ENCODE measurements around the gene ZNF507.
"Not testable (repeated sequence)": the region's sequence is repeated elsewhere in the genome, so short reads cannot be mapped to it uniquely, and the experiment has no call there.

Gene ZNF507

GRCh38 chr19:32415669-32416068 is 70.3 kb downstream of the ZNF507 start:
- DNase-seq: no peak

DNA sequence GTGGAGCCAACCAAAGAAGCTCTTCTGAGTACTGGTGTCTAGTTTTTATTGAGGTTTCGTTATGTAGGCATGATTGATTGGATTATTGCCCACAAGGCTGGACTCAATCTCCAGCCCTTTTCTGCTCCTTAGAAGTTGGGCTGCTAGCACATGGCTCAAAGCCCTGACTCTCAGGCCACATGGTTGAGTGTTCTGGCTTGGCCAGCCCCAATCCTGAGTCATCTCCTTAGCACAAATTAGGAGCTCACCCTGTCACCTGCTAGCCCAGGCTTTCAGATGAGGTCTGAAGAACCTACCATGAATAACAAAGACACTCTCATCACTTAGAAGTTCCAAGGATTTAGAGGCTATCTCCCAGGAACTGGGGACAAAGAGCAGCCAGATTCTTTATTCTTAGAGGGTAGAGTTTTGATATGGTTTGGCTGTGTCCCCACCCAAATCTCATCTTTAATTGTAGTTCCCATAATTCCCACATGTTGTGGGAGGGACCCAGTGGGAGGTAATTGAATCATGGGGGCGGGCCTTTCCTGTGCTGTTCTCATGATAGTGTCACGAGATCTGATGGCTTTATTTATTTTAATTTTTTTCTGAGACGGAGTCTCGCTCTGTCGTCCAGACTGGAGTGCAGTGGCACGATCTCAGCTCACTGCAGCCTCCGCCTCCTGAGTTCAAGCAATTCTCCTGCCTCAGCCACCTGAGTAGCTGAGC is 71.5 kb downstream of the ZNF507 start:
- no peak for DNase-seq

DNA sequence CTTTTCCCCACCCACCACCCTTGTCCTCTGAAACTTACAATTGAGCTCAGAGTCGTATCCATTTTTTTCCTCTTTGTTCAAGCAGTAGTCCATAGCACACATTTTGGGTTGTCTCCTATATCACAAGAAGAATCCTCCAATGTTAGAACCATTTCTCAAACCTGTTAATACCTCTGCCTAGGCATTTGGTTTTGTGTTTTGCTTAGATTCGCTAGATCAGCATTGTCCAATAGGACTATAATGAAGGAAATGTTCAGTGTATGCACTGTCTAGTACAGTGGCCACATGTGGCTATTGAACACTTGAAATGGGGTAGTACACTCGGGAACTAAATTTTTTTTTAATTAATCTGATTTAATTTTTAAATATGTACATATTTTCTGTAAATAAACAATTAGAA is 72.7 kb downstream of the ZNF507 start:
- no peak for DNase-seq

DNA sequence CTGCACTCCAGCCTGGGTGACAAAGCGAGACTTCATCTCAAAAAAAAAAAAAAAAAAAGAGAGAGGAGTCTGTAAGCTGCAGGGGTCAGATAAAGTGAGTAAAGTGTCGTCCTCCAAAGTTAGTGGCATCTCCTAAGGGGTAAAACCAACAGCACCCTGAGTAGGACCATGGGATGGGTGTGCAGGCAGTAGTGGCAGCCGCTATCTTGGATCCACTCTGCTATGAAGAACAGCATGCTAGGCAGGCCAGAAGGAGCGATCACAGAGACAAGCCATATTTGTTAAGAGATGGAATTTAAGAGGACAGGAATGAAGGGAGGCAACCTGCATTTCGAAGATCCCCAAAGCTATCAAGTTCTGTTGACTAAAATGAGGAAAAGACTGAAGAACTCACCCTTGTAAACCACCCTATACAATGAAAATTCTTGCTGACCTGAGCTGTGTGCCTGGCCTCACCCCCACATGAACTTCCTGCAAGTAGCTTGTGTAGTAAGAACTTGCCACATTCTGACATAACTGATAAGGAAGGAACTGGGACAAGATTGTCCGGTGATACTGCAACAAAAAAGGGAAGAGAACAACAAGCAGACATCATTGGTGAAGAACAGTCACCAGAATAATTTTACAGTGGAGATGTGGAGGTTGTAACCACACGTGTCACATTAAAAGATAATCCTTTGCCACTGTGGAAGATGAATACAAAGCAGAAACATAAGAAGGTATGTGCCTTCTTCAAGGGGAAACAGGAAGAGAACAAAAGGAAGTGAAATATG is 76.4 kb downstream of the ZNF507 start:
- DNase-seq: no peak

DNA sequence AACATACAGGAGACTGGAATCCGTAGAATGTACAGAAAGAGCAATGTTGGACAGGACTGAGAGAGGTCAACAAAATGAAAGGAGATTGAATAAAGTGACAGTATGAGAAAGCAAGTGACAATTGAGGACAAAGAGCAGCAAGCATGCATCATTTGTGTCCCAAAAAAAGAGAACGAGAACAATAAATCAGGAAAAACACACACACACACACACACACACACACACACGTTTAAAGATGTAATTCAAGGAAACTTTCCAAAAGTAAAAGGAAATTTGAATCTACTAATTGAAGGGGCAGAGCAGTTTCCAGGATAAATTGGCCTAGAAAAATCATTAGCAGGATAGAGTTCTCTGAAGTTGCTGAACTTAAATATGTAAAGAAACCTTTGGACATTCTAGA is 77.0 kb downstream of the ZNF507 start:
- no peak for DNase-seq

DNA sequence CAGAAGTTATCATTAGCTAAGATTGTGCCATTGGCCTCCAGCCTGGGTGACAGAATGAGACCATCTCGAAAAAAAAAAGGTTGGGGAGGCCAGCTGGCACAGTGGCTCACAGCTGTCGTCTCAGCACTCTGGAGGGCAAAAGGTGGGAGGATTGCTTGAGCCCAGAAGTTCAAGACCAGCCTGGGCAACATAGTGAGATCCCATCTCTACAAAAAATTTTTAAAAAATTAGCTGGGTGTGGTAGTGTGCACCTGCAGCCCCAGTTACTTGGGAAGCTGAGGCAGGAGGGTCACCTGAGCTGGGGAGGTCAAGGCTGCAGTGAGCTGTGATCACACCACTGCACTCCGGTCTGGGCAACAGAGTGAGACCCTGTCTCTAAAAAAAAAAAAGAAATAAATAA is 78.5 kb downstream of the ZNF507 start:
- not testable (repeated sequence) for DNase-seq

- DNase-seq: no peak
Observed at GRCh38 chr19:32427536-32427935, 82.1 kb downstream of the ZNF507 start.

GRCh38 chr19:32436692-32437091 is 91.3 kb downstream of the ZNF507 start:
- DNase-seq: no peak

GRCh38 chr19:32437096-32437495 is 91.7 kb downstream of the ZNF507 start:
- DNase-seq: no peak
